BLaER1 treated with 17β-estradiol and CSF1 and Interleukin-3, amounts not matched to agents 10 nM and 100 nM (cell line): ENCODE data around the gene KIF5C.

Experiments used
- H3K27ac ChIP-seq, 11 experiments: shearing (Covaris generic); formaldehyde crosslinking; 2 replicates each; pipeline ENCODE4 v1.8.1; 2022
- H3K27me3 ChIP-seq, 11 experiments: shearing (Covaris generic); formaldehyde crosslinking; 2 replicates each; pipeline ENCODE4 v1.8.1; 2022
- H3K36me3 ChIP-seq, 11 experiments: shearing (Covaris generic); formaldehyde crosslinking; 2 replicates each; pipeline ENCODE4 v1.8.1; 2022
- H3K4me1 ChIP-seq, 10 experiments: shearing (Covaris generic); formaldehyde crosslinking; 2 replicates each; pipeline ENCODE4 v1.8.1; 2022
- H3K4me2 ChIP-seq, 11 experiments: shearing (Covaris generic); formaldehyde crosslinking; 2 replicates each; pipeline ENCODE4 v1.8.1; 2022
- H3K4me3 ChIP-seq, 10 experiments: shearing (Covaris generic); formaldehyde crosslinking; 2 replicates each; pipeline ENCODE4 v1.8.1; 2022
- H3K9ac ChIP-seq, 11 experiments: shearing (Covaris generic); formaldehyde crosslinking; 2 replicates each; pipeline ENCODE4 v1.8.1; 2022
- H3K9me3 ChIP-seq, 11 experiments: shearing (Covaris generic); formaldehyde crosslinking; replicated peaks in 1 of 11; 2 replicates each; pipeline ENCODE4 v1.8.1; 2022
- H4K20me1 ChIP-seq, 11 experiments: shearing (Covaris generic); formaldehyde crosslinking; 2 replicates each; pipeline ENCODE4 v1.8.1; 2022
- Cebpa-rat ChIP-seq, 11 experiments: shearing (Covaris generic); IDR thresholded peaks; 2 replicates each; pipeline ENCODE4 v1.8.1; 2022

KIF5C gene

GRCh38 chr2:148882051-148882450, 7.0 kb downstream of the KIF5C start:
- Histone ChIP-seq H3K27me3 (peaks cover 6 to 19% (median 15%) of the 10 kb centered on the region in 11 experiments), H3K9me3 (peaks cover 0 to 19% (median 15%) of the 10 kb centered on the region in 11 experiments; a peak in 18 of 22 replicates), H3K4me3 (no peak overlapping the region), H4K20me1 (peaks cover 0 to 9% (median 2%) of the 10 kb centered on the region in 11 experiments; a peak in 7 of 22 replicates), H3K27ac (no peak overlapping the region), H3K9ac (no peak overlapping the region), H3K4me1 (peaks cover 0 to 6% (median under 1%) of the 10 kb centered on the region in 10 experiments; a peak in 7 of 20 replicates), H3K4me2 (no peak overlapping the region), H3K36me3 (peaks cover 0 to 6% (median 0%) of the 10 kb centered on the region in 11 experiments; a peak in 1 of 22 replicates)
- TF ChIP-seq Cebpa-rat (IDR thresholded peaks at IDR 0.05): no peak

DNA sequence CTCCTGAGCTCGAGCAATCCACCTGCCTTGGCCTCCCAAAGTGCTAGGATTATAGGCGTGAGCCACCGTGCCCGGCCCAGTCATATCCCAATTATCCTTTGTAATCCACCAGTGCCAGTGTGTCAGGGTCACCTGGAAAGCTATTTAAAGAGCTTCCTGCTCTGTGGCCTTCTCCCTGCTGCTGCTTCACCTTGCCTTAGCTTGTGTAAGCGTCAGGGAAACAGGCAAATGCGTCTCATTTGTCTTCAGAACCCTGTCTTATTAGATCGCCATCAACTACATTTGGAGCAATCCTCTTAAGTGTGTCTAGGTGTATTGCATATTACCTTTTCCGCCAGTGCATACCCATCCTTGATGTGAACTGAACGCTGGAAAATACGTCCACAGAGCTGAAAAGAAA, 10.2 kb downstream of the KIF5C start:
- no peaks in the 10 kb centered on the region; a peak in 1 of 22 replicates for H3K36me3 ChIP-seq
- no peak overlapping the region for H3K27ac ChIP-seq
- H4K20me1 ChIP-seq: no peaks in the 10 kb centered on the region
- no peak for TF ChIP-seq Cebpa-rat (IDR thresholded peaks at IDR 0.05)
- peaks cover 0 to 6% (median 0%) of the 10 kb centered on the region in 10 experiments; a peak in 1 of 20 replicates for H3K4me1 ChIP-seq
- no peaks in the 10 kb centered on the region for H3K27me3 ChIP-seq
- no peak overlapping the region for H3K4me2 ChIP-seq
- no peak overlapping the region for H3K4me3 ChIP-seq
- H3K9ac ChIP-seq: no peak overlapping the region
- peaks cover 7 to 20% (median 16%) of the 10 kb centered on the region in 11 experiments; a peak in 20 of 22 replicates for H3K9me3 ChIP-seq

- Histone ChIP-seq H3K36me3 (no peaks in the 10 kb centered on the region), H3K9me3 (peaks cover 7 to 12% (median 8%) of the 10 kb centered on the region in 11 experiments; a peak in 19 of 22 replicates), H3K9ac (no peak overlapping the region), H3K4me2 (no peak overlapping the region), H3K4me1 (peaks cover 0 to 6% (median 0%) of the 10 kb centered on the region in 10 experiments; a peak in 1 of 20 replicates), H4K20me1 (no peaks in the 10 kb centered on the region), H3K4me3 (no peak overlapping the region), H3K27me3 (no peaks in the 10 kb centered on the region), H3K27ac (no peak overlapping the region)
- no peak for TF ChIP-seq Cebpa-rat (IDR thresholded peaks at IDR 0.05)
Measured at GRCh38 chr2:148885988-148886387, 11.0 kb downstream of the KIF5C start.

GRCh38 chr2:148887350-148888002, 12.4 kb downstream of the KIF5C start:
- Histone ChIP-seq H4K20me1 (no peaks in the 10 kb centered on the region), H3K4me2 (no peak overlapping the region), H3K9me3 (peaks cover 15 to 20% (median 17%) of the 10 kb centered on the region in 11 experiments), H3K27ac (no peak overlapping the region), H3K4me3 (no peak overlapping the region), H3K27me3 (no peaks in the 10 kb centered on the region), H3K36me3 (no peaks in the 10 kb centered on the region), H3K4me1 (peaks cover 0 to 6% (median 0%) of the 10 kb centered on the region in 10 experiments; a peak in 1 of 20 replicates), H3K9ac (no peak overlapping the region)
- TF ChIP-seq Cebpa-rat (IDR thresholded peaks at IDR 0.05): no peak

DNA sequence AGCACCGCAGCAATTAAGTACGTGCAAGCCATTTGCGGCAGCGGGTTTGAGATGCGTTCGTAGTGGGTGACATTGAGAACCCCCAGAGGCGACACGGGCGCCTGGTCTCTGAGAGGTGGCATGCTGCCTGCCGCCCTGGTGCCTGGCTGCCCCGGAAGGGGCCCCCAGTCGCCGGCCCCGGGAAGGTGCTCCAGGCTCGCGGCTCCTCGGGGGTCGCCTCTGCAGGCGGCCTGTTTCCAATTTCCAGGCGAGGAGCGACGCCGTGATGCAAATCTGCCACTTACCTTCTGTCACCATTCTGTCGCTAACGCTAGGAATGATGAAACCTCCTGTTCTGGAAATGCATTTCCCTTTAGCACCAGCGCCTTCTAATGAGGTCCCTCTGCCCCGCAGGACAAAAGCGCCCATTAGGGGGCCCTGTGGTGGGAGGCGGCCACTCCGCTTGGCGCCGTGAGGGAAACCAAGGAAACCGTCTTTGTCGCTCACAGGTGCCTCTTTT, 13.0 kb downstream of the KIF5C start:
- TF ChIP-seq Cebpa-rat (IDR thresholded peaks at IDR 0.05): no peak
- H3K9me3 ChIP-seq: peaks cover 21 to 25% (median 23%) of the 10 kb centered on the region in 11 experiments
- no peak overlapping the region for H3K9ac ChIP-seq
- no peak overlapping the region for H3K4me3 ChIP-seq
- peaks cover 0 to 6% (median 0%) of the 10 kb centered on the region in 10 experiments; a peak in 1 of 20 replicates for H3K4me1 ChIP-seq
- H3K27ac ChIP-seq: no peak overlapping the region
- H3K36me3 ChIP-seq: no peaks in the 10 kb centered on the region
- no peaks in the 10 kb centered on the region for H4K20me1 ChIP-seq
- H3K27me3 ChIP-seq: no peaks in the 10 kb centered on the region
- H3K4me2 ChIP-seq: no peak overlapping the region

GRCh38 chr2:148888986-148889385, 14.0 kb downstream of the KIF5C start:
- TF ChIP-seq Cebpa-rat (IDR thresholded peaks at IDR 0.05): no peak
- H3K36me3 ChIP-seq: no peaks in the 10 kb centered on the region

GRCh38 chr2:148893906-148894305, 18.9 kb downstream of the KIF5C start:
- no peaks in the 10 kb centered on the region for H4K20me1 ChIP-seq
- no peaks in the 10 kb centered on the region for H3K27me3 ChIP-seq
- H3K9ac ChIP-seq: no peak overlapping the region
- H3K27ac ChIP-seq: no peak overlapping the region
- no peak overlapping the region for H3K4me3 ChIP-seq
- no peaks in the 10 kb centered on the region for H3K36me3 ChIP-seq
- peaks cover 21 to 26% (median 22%) of the 10 kb centered on the region in 11 experiments for H3K9me3 ChIP-seq
- TF ChIP-seq Cebpa-rat (IDR thresholded peaks at IDR 0.05): no peak
- no peak overlapping the region for H3K4me2 ChIP-seq
- peaks cover 0 to 9% (median 0%) of the 10 kb centered on the region in 10 experiments; a peak in 4 of 20 replicates for H3K4me1 ChIP-seq

More at GRCh38 chr2:148888986-148889385, 14.0 kb downstream of the KIF5C start:
- Histone ChIP-seq H3K4me3 (no peak overlapping the region), H3K4me1 (peaks cover 0 to 2% (median 0%) of the 10 kb centered on the region in 10 experiments; a peak in 1 of 20 replicates), H3K9ac (no peak overlapping the region), H3K4me2 (no peak overlapping the region), H3K9me3 (peaks cover 27 to 34% (median 30%) of the 10 kb centered on the region in 11 experiments), H4K20me1 (no peaks in the 10 kb centered on the region), H3K27me3 (no peaks in the 10 kb centered on the region), H3K27ac (no peak overlapping the region)

- no peak for TF ChIP-seq Cebpa-rat (IDR thresholded peaks at IDR 0.05)
- H3K27ac ChIP-seq: no peak overlapping the region
Measured at GRCh38 chr2:148896136-148896535, 21.1 kb downstream of the KIF5C start.

GRCh38 chr2:148899638-148900318, 24.8 kb downstream of the KIF5C start:
- peaks cover 0 to 22% (median 8%) of the 10 kb centered on the region in 10 experiments; a peak in 8 of 20 replicates for H3K4me1 ChIP-seq
- H3K9me3 ChIP-seq: no peaks in the 10 kb centered on the region
- no peak overlapping the region for H3K4me2 ChIP-seq
- H3K9ac ChIP-seq: no peak overlapping the region
- H4K20me1 ChIP-seq: no peaks in the 10 kb centered on the region
- no peaks in the 10 kb centered on the region for H3K36me3 ChIP-seq
- no peaks in the 10 kb centered on the region for H3K27me3 ChIP-seq
- no peak for TF ChIP-seq Cebpa-rat (IDR thresholded peaks at IDR 0.05)
- no peak overlapping the region for H3K27ac ChIP-seq
- H3K4me3 ChIP-seq: no peak overlapping the region

More at GRCh38 chr2:148896136-148896535, 21.1 kb downstream of the KIF5C start:
- peaks cover 0 to 12% (median 3%) of the 10 kb centered on the region in 10 experiments; a peak in 5 of 20 replicates for H3K4me1 ChIP-seq
- peaks cover 21 to 26% (median 22%) of the 10 kb centered on the region in 11 experiments for H3K9me3 ChIP-seq
- no peak overlapping the region for H3K4me3 ChIP-seq
- H3K36me3 ChIP-seq: no peaks in the 10 kb centered on the region
- no peaks in the 10 kb centered on the region for H3K27me3 ChIP-seq
- no peak overlapping the region for H3K4me2 ChIP-seq
- H4K20me1 ChIP-seq: no peaks in the 10 kb centered on the region
- no peak overlapping the region for H3K9ac ChIP-seq
